GM12891 (cell line): ENCODE results near the gene KCNMA1.

ENCODE experiments used
- PAX5 ChIP-seq: IDR thresholded peaks from 2 replicates; pipeline ENCODE4 v1.6.1; 2011; ENCODE audit warnings: low read length, moderate library complexity, mild to moderate bottlenecking; ENCODE audit not compliant: insufficient read depth, severe bottlenecking
- POLR2A ChIP-seq: IDR thresholded peaks from 2 replicates; pipeline ENCODE4 v1.6.1; 2011; ENCODE audit warnings: low read depth, low read length, control low read depth
- POLR2AphosphoS5 ChIP-seq: IDR thresholded peaks from 2 replicates; pipeline ENCODE4 v1.6.1; 2011; ENCODE audit warnings: low read depth, low read length, control low read depth
- SPI1 ChIP-seq: IDR thresholded peaks from 2 replicates; pipeline ENCODE4 v1.6.1; 2011; ENCODE audit warnings: low read depth, low read length, control low read depth
- TAF1 ChIP-seq: IDR thresholded peaks from 2 replicates; pipeline ENCODE4 v1.6.1; 2011; ENCODE audit warnings: low read depth, low read length, control low read depth

DNA sequence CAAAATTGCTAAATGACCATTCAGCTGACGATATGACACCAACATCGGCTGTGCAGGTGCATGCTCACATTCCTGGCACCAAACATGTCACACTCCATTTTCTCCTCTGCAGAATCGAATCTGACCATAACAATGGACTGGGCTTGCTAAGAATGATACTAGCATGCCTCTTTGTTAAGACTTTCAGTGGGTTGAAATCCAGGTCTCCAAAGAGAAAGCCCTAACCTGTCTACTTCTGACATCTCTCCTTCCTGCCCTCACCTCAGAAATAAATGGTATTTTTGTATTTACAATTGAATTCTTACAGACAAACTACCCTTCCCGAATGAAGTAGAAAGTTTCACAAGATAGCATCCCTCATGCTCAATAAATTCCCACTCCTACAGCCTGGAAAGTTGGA, 373.9 kb downstream of the KCNMA1 start:
- TF ChIP-seq POLR2A (no peak), TAF1 (no peak), POLR2AphosphoS5 (no peak), SPI1 (no peak), PAX5 (no peak)
